HG02610 (cell line): ENCODE data around the gene RBM38.

Experiments
- ATAC-seq: cut with Tn5 transposase; IDR thresholded peaks from one replicate; pipeline ENCODE4 v1.9.1; 2021; ENCODE audit warnings: mild to moderate bottlenecking, moderate library complexity; ENCODE audit not compliant: unreplicated experiment

RBM38 gene

DNA sequence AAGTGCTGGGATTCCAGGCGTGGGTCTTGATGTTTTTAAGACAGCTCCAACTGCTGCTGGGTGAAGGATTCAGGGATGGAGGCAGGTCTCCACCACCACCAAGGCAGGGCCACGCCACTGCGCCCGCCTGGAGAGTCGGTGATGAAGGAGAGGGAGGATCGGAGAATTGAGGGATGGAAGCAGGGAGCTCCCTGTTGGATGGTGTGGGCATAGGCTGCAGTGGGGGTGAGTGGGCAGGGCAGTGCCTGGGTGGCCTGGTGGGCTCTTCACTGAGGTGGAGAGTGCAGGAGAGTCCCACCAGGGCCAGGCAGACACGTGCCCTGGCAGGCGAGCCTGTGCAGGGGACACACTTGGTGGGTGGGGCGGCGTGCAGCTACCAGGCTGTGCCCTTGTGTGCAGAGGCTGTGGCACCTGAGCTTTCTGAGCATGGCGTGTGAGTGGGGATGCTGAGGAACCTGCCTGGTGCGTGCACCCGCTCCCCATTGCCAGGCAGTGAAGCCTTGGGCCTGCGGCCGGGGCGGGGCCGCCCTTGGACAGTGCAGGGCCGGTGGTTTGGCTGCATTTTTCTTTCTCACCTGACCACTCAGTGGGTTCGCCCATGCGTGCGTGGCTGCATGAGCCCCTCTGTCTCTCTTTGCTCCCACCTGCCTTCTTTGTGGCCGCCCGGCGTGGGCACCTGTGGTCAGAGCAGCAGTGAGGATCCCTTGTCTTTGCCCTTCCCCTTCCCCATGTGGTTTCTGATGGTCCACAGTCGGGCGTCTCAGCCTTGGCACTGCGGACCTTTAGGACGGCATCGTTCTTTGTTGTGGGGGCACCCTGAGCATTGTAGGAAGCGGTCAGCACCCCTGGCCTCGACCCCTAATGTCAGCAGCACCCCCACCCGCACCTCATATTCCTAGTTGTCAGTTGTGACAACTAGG is 11.3 kb downstream of the RBM38 start:
- no peak for ATAC-seq

DNA sequence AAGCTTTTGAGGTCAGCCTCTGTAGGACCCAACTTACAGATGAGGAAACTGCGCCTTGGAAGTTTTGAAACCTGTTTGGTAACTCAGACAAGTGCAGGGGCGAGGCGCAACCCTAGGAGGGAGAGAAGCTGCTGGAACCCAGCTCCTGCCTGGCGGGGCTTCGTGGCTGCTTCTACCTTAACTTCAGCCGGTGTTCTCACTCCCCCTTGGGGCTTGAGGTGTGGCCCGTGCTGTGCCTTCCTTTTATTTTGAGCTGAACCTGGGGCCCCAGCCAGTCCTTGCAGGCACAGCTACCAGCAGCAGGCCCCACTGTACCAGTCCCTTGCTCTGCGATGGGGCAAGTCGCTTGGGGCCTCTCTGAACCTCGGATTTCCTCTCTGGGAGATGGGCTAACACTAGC is 12.0 kb downstream of the RBM38 start:
- ATAC-seq = no peak

DNA sequence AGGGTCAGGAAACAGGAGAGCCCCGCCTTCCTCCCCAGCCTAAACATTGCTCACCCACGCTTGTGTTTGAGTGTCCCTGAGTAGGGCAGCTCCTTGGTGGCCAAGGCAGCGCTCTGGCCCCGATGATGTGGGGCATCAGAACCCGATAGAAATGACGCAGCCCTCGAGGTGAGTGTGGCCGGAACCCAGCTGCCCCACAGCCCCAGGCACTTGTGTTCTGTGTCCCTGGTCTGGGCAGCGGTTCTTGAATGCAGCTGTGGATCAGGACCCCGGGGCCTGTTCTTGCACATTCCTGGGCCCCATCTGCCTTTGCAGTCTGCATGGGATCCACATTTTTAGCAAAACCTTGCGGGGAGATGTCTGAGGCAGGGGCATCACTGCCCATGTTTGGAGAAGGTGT is 12.8 kb downstream of the RBM38 start:
- ATAC-seq = no peak

DNA sequence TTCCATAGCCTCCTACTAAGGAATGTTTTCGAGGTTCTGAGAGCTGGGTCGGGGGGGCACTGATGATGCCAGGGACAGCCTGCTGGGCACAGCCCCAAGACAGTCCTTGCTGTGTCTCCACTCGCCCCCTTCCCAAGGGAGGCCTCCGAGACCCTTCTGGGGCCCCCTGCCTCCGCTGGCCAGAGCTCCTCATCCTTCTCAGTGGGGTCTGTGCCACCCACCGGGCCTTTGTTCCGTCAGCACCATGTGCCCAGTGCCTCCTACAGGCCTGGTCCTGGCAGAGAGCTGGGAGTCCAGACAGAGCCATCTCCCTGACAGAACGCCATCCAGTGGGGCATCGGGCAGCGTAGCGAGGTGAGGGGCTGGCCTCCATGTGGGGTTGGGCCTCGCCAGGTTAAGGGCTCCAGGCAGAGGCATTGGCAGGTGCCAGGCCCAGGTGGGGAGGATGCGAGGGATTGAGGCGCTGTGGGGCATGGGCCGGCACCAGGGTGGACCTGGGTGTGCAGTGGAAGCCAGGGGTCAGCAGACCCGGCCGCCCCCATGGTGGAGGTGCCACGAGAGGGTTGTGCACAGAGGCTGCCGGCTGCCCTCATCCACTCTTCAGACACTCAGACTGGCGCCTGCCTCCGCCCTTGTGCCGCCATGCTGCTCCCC is 13.3 kb downstream of the RBM38 start:
- no peak for ATAC-seq

DNA sequence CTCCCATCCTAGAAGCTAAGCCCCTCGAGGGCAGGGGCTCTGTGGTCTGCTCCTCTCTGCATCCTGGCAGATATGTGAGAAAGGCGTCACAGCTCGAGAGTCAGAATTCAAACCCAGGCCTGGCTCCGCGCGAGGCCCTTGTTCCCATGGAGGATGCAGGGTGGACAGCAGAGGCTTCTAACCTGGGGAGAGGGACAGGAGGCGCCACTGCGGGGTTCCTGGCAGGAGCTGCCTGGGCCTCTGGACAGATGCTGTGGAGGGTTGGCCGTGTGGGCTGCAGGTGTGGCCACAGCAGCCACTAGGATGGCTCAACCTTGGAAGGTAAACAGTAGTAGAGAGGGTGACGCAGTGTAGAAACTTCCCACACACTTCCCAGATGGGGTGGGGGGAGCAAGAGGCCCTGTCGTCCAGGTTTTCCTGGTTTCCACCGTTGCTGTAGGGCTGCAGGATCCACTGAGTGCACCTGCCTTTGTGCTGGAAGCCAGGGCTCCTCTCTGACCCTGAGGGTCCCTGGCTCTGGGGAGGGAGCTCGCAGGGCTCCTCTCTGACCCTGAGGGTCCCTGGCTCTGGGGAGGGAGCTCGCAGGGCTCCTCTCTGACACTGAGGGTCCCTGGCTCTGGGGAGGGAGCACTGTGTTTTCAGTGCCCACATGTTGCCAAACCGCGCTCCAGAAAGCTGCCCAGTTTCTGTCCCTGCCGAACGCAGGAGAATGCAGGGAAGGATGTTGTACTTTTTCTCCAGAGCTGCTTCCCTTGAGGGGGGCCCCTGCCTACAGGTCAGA is 14.2 kb downstream of the RBM38 start:
- no peak for ATAC-seq

DNA sequence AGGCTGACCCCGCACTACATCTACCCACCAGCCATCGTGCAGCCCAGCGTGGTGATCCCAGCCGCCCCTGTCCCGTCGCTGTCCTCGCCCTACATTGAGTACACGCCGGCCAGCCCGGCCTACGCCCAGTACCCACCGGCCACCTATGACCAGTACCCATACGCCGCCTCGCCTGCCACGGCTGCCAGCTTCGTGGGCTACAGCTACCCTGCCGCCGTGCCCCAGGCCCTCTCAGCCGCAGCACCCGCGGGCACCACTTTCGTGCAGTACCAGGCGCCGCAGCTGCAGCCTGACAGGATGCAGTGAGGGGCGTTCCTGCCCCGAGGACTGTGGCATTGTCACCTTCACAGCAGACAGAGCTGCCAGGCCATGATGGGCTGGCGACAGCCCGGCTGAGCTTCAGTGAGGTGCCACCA is 16.4 kb downstream of the RBM38 start:
- no peak for ATAC-seq

DNA sequence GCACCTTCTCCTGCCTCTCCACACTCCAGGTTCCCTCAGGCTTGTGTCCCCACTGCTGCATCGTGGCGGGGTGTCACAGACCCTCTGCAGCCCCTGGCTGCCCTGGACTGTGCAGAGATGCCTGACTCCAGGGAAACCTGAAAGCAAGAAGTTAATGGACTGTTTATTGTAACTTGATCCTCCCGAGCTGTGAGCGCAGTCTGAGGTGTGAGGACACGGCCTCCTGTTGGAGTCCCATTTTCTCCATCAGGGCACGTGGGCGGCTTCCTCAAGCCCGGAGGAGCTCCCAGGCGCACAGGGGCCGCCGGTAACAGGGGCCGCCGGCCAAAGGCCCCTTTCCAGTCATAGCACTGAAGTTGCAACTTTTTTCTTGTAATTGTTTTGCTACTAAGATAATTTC is 16.9 kb downstream of the RBM38 start:
- no peak for ATAC-seq

DNA sequence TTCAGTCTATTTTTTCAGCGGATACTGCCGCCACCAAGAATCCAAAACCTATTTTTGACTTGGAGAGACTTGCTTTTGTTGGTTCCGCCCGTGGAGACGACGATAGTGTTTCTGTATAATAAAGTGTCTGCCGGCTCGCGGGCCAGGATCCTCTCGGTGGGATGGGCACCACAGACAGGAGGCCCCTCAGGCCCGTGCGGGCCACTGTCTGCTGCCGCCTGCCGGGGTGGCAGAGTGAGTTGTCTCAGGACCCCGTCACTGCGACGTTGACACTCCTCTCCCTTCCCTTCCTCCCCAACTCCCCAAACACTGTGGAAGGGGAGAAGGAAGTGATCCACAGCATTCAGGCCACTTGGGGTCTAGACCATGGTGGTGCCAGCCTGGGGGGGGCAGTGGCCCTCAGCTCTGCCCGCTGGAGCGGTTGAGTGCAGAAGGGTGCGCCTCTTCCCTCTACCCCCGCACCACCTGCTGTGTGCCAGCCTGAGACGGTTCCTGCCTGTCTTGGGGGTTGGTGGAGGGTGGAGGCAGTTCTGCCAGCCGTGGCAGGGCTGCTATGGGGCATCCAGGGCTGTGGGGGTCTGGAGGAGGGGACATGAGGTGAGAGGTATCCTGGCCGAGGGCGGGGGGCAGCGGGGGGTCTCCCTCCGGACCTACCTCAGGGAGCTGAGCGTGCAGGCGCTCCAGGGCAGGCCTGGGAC is 17.5 kb downstream of the RBM38 start:
- ATAC-seq = no peak

DNA sequence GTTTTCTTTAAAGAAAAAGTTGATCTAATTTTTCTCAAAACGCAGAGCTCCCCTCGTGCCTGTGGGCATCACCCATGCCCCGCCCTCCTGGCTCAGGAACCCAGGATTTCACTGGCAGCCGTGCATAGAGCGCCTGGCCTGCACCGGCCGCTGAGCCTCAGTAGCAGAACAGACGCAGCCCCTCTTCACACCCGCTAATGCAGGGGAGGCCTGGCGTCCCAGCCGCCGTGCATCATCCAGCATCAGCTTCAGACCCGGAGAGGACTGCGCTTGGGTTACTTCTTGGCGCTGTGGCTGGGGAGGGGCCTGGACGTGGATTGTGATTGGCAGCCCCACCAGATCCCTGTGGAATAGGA is 18.1 kb downstream of the RBM38 start:
- ATAC-seq = no peak

DNA sequence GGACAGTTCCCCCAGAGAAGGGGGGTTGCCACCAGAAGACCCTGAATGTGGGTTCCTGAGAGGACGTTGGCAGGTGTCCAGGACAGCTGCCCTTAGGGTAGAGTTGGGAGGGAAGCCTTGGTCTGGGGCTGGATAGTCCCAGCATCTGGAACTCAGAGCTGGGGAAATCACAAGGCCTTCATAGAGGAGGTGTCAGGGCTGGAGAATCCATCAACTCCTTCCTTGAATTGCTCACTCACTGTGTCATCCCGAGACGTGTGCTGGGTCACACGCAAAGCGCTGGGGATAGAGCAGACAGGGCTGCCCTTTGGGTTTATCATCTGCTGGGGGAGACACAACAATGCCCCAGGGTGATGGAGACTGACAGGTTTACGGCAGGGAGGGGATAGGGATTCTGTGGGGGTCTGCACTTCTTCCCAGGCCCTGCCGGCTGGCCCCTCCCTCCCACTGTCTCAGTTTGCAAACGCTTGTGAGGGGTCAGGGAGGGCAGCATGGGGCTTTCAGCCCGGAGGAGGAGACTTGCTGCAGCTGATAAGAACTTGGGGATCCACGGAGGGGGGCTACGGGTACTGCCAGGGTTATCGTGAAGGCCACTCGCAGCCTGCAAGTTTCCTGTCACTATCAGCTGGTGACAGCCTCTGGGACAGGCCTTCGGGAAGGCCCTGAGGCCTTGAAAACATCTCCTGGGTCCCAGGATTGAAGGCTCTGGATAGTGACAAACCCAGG is 18.6 kb downstream of the RBM38 start:
- ATAC-seq = no peak

DNA sequence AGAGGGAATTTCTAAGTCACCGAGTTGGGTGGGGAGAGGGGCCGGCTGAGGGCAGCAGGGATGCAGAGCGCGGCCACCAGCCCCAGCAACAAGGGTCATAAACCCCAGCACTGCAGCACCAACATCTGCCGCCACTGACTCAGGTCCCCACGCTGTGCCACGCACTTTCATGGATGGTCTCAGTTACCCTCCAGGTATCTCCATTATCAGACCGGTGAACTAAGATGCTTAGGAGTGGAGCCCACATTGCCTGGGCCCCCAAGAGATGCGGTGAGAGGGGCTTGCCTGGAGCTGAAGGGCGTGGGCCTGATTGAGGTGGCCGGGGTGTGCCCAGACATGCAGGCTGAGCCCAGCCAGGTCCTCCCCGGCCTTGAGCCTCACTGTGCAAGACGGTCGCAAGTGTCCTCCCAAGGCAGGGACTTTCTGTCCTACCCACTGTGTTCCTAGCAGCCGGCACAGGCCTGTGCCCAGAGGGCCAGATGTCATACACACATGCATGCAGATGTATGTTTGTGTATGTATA is 19.3 kb downstream of the RBM38 start:
- no peak for ATAC-seq

DNA sequence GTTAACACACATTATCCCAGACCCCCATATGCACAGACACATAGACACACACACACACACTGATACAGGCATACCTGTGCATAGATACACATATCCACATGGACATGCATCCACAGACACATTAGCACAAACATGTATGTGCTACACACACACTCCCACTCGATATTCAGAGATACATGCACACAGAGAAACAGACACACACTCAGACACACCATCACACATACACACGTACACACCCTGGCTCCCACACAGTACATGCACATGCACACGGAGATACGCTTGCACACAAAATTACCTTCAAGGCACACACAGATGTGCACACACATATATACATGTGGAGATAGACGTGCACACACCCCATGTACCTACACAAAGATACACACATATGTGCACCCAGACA is 19.7 kb downstream of the RBM38 start:
- ATAC-seq = no peak

DNA sequence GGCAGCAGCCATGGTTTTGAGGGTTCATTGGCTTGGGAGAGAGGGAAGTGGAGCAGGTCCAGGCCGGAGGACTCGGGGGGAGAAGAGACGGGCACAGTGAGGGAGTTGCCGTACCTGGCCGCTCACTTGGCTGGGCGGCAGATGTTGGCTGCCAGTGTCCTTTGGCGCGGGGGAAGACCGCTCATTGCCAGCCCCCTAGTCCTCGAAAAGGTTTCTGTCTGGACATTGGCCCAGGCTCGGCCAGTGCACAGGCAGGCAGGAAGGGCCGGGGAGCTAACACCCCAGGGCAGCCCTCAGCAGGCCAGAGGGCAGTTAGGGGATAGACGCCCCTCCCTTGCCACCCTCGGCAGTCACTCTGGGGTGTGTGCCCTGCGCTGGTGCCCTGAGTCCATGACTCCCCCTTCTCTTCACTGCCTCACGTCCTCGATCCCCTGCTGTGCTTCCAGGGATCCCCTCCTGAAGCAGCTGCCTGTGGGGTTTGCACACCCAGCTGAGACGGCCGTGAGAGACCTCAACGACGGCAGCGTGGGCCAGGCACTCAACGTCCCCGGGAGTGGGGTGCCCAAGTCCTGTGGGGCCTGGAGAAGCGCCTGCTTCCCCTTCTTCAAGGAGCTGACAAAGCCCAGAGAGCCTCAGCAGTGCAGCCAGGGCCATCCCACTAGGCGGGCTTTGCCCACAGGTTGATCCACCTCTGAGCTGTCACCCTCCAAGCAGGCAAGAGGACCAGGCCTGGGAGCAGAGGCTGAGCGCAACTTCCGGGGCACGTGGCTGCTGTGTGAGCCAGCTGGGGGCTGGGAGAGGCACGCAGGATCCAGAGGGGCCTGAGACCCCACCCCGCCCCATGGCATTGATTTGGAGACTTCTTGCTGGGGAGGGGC is 20.4 kb downstream of the RBM38 start:
- no peak for ATAC-seq

DNA sequence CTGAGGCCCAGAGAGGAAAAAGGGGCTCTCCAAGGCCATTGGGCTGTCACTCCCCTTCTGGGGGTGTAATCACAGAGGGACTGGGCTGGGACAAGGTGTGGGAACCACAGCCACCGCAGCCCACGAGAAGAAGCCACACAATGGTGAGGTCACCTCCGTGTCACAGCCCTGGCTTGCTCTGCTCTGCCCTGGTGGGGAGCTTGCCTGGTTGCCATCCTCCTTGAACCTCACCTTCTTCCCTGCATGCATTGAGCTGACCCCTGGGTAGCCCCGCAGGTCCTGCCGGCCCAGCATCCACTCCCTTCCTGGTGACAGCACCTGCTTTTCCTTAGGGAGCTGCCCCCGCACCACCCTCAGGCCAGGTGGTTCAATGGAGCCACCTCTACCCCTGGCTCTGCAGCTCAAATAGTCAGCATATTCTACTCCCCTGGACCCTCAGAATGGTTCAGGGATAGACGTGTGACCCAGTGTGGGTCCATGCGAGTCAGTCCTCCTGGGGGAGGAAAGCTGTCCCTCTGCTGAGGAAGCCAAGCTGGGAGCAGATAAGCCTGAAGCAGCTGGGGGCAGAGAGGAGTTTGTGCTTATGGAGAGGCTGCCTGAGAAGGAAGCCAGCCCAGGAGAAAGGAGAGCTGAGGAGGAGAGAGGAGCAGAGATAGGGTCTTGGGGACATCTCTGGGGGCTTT is 21.3 kb downstream of the RBM38 start:
- ATAC-seq = no peak

DNA sequence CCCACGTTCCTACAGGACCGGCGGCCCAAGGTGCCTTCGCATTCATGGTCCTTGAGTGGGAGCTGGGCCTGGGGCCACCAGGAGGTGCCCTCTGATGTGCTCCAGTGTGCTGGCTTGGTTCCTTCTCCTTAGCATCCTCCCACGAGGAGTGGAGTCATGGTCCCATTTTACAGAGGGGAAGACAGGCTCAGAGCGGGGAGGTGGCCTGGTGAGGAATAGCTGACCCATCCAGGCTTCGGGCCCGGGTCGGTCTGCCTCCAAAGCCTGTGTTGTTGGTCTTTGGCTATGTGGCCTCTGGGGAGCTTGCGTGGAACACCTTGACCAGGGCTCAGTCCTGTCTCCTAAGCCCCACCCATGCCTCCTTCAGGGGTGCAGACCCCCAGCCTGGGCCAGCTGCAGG is 22.8 kb downstream of the RBM38 start:
- no peak for ATAC-seq

DNA sequence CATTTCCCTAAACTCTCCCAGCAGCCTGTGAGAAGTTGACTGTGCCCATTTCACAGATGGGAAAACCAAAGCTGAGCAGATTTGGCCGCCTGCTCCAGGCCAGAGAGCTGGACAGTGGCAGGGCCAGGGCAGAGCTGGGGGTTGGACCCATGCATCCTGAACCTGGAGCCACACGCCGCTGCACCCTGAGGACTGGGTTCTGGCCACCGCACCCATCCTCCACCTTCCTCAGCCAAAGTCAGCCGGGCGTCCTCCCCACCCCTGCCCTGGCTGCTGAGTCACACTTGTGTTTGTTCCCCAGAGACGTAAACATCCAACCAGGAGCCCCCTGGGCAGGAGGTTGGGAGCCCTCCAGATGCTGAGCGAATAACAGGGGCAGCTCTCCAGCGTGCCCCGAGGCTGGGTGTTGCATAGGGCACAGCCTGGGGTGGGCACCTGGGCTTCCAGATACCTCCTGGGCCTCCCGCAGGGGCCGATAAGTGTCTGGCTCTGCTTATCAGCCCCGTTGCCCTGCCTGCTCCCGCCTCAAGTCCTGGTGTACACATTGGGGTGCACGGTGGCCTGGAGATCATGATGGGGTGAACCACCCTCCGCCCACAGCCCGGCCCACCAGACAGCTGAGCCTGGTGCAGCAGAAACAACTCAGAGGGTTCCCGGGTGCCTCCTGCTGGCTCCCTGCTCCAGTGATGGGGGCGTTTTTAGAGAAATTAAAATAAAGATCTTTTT is 23.8 kb downstream of the RBM38 start:
- ATAC-seq = no peak

DNA sequence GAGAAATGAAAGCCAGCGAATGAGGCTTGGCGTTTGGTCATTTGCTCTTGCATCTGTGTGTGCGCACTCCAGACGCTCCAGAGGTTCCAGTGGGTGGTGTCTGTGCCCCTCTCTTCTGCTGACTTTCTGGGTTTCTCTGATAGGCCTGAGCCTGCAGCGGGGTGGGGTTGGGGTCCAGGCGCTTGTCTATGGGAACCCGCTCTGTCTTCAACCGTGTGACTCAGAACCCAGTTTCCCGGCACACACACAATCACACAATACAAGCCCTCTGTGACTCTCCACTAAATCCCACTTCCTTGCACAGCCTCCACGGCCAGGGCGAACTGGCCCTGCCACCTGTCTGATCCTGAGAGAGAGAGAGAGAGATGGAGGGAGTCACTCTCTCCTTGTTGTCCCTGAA is 24.6 kb downstream of the RBM38 start:
- no peak for ATAC-seq
